Panc1 (cell line): ENCODE measurements around the gene BTG4.

Experiments used
- POLR2AphosphoS5 ChIP-seq: IDR thresholded peaks from 2 replicates; pipeline ENCODE4 v1.6.1; 2012; ENCODE audit warnings: mild to moderate bottlenecking, low read depth, low read length, moderate library complexity
- SIN3A ChIP-seq: IDR thresholded peaks from 2 replicates; pipeline ENCODE4 v1.6.1; 2012; ENCODE audit warnings: low read depth, mild to moderate bottlenecking, low read length, moderate library complexity, borderline replicate concordance; ENCODE audit not compliant: insufficient read depth
- TF ChIP-seq, protein P1 (sequence below): fragments of 450-650 bp; IDR thresholded peaks from 2 replicates; pipeline ENCODE4 v1.5.1; 2017; ENCODE audit warnings: mild to moderate bottlenecking
- TF ChIP-seq, protein P2 (sequence below), 2 experiments: IDR thresholded peaks; 2 replicates each; pipeline ENCODE4 v1.6.1; 2011 to 2012; ENCODE audit warnings: low read depth in 2 of 2, control low read depth in 1 of 2, low read length in 1 of 2, mild to moderate bottlenecking in 1 of 2, moderate library complexity in 1 of 2; ENCODE audit not compliant: insufficient read depth in 1 of 2

DNA sequence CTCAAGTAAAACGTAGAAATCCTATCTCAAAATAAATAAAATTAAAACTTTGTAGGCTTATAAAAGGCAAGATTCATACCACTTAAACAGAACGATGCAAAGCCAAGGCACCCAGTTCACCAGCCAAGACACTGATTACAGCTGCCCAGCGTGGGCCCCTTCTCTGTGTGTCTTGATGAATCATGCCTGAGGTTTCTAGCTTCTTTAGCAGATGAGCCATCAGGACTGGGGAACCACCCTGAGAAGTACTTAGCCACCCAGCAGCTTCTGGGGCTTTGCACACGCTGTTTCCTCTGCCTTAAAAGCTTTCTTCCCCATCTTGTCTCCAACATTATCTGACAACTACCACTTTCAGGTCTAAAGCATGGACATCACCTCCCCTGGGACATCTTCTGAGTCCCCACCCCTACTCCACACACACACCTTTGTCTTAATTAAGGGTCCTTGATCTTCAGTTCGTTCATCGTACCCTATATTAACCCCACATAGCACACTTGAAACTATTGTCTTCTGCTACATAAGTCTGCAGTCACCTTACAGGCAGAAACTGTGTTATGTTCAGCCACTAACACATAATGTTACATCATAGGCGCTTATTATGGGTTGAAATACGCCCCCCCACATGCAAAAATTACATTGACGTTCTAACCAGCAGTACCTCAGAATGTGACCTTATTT, 19.6 kb upstream of the BTG4 start:
- TF ChIP-seq, protein P1, sequence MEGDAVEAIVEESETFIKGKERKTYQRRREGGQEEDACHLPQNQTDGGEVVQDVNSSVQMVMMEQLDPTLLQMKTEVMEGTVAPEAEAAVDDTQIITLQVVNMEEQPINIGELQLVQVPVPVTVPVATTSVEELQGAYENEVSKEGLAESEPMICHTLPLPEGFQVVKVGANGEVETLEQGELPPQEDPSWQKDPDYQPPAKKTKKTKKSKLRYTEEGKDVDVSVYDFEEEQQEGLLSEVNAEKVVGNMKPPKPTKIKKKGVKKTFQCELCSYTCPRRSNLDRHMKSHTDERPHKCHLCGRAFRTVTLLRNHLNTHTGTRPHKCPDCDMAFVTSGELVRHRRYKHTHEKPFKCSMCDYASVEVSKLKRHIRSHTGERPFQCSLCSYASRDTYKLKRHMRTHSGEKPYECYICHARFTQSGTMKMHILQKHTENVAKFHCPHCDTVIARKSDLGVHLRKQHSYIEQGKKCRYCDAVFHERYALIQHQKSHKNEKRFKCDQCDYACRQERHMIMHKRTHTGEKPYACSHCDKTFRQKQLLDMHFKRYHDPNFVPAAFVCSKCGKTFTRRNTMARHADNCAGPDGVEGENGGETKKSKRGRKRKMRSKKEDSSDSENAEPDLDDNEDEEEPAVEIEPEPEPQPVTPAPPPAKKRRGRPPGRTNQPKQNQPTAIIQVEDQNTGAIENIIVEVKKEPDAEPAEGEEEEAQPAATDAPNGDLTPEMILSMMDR = no peak
- TF ChIP-seq POLR2AphosphoS5 (no peak), SIN3A (no peak)
- TF ChIP-seq, protein P2, sequence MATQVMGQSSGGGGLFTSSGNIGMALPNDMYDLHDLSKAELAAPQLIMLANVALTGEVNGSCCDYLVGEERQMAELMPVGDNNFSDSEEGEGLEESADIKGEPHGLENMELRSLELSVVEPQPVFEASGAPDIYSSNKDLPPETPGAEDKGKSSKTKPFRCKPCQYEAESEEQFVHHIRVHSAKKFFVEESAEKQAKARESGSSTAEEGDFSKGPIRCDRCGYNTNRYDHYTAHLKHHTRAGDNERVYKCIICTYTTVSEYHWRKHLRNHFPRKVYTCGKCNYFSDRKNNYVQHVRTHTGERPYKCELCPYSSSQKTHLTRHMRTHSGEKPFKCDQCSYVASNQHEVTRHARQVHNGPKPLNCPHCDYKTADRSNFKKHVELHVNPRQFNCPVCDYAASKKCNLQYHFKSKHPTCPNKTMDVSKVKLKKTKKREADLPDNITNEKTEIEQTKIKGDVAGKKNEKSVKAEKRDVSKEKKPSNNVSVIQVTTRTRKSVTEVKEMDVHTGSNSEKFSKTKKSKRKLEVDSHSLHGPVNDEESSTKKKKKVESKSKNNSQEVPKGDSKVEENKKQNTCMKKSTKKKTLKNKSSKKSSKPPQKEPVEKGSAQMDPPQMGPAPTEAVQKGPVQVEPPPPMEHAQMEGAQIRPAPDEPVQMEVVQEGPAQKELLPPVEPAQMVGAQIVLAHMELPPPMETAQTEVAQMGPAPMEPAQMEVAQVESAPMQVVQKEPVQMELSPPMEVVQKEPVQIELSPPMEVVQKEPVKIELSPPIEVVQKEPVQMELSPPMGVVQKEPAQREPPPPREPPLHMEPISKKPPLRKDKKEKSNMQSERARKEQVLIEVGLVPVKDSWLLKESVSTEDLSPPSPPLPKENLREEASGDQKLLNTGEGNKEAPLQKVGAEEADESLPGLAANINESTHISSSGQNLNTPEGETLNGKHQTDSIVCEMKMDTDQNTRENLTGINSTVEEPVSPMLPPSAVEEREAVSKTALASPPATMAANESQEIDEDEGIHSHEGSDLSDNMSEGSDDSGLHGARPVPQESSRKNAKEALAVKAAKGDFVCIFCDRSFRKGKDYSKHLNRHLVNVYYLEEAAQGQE (IDR thresholded peaks at IDR 0.05; ENCODE audit: insufficient read depth in 1 of 2, low read depth in 2 of 2, low read length in 1 of 2) = no peak
